K562 (cell line): ENCODE data around the gene NTN3. TPM values are rescaled to one million over a fixed set of nuclear protein-coding genes. Genes with fewer than 3 reads are reported as not detected.
A peak's percentile ranks its signal among the peaks of the same experiment; 100 is the strongest.

Experiments
- BRCA1 ChIP-seq, 2 experiments: fragments of 450-650 bp in 1 of 2; sonication (generic) in 1 of 2; formaldehyde crosslinking in 1 of 2; IDR thresholded peaks; 2 replicates each; pipeline versions ENCODE4 v1.5.0 to v1.6.1; 2017 to 2020; ENCODE audit warnings: mild to moderate bottlenecking in 1 of 2, missing genetic modification reagents in 1 of 2
- DDX20 ChIP-seq: fragments of 450-650 bp; IDR thresholded peaks from 2 replicates; pipeline ENCODE4 v1.6.1; 2016; ENCODE audit warnings: missing genetic modification characterization, low read depth, mild to moderate bottlenecking, missing compliant biosample characterization, moderate library complexity
- IFI16 ChIP-seq: fragments of 250-450 bp; sonication (Bioruptor Pico); IDR thresholded peaks from 2 replicates; pipeline ENCODE4 v2.1.2; 2022; ENCODE audit warnings: mild to moderate bottlenecking, inconsistent platforms
- JUND ChIP-seq, 2 experiments: IDR thresholded peaks; 2 replicates in 1 of 2; 3 replicates in 1 of 2; pipeline ENCODE4 v1.6.1; 2011; ENCODE audit warnings: borderline replicate concordance in 2 of 2, low read depth in 2 of 2, low read length in 2 of 2, improper control_type of control experiment in 1 of 2, missing biosample characterization in 1 of 2, missing genetic modification characterization in 1 of 2, missing genetic modification reagents in 1 of 2
- MCM3 ChIP-seq: fragments of 450-650 bp; IDR thresholded peaks from 2 replicates; pipeline ENCODE4 v1.6.1; 2016
- PHF21A ChIP-seq: fragments of 450-650 bp; IDR thresholded peaks from 2 replicates; pipeline ENCODE4 v1.6.1; 2017; ENCODE audit warnings: low read depth, borderline replicate concordance
- PTRF ChIP-seq: fragments of 450-650 bp; IDR thresholded peaks from 2 replicates; pipeline ENCODE4 v1.6.1; 2016; ENCODE audit warnings: mild to moderate bottlenecking, missing genetic modification characterization, missing compliant biosample characterization
- SAP30 ChIP-seq: fragments of 200-600 bp; sonication (generic); IDR thresholded peaks from 2 replicates; pipeline ENCODE4 v1.6.1; 2012; ENCODE audit warnings: borderline replicate concordance, low read depth, mild to moderate bottlenecking, moderate library complexity, low read length, control low read depth, inconsistent platforms; ENCODE audit not compliant: insufficient read depth, poor library complexity, severe bottlenecking
- SIN3A ChIP-seq, 2 experiments: fragments of 150-350 bp in 1 of 2; IDR thresholded peaks; 2 replicates each; pipeline ENCODE4 v1.6.1; 2011 to 2016; ENCODE audit warnings: borderline replicate concordance in 2 of 2, low read depth in 2 of 2, low read length in 2 of 2, mild to moderate bottlenecking in 2 of 2, moderate library complexity in 2 of 2; ENCODE audit not compliant: control insufficient read depth in 1 of 2
- SRF ChIP-seq, 2 experiments: fragments of 250-450, 450-650 bp in 1 of 2; sonication (Bioruptor Pico) in 1 of 2; sonication (generic) in 1 of 2; formaldehyde crosslinking; IDR thresholded peaks; 2 replicates each; pipeline versions ENCODE4 v1.5.0 to v1.5.1; 2020 to 2022; ENCODE audit warnings: mild to moderate bottlenecking in 1 of 2, missing genetic modification reagents in 1 of 2
- ZBED1 ChIP-seq: IDR thresholded peaks from 2 replicates; pipeline ENCODE4 v1.6.1; 2014
- ZC3H8 ChIP-seq: fragments of 450-650 bp; IDR thresholded peaks from 2 replicates; pipeline ENCODE4 v1.6.1; 2017
- ZNF217 ChIP-seq: sonication (generic); formaldehyde crosslinking; IDR thresholded peaks from 2 replicates; pipeline ENCODE4 v1.8.0; 2022; ENCODE audit warnings: mild to moderate bottlenecking, missing genetic modification reagents
- ZNF384 ChIP-seq: IDR thresholded peaks from 2 replicates; pipeline ENCODE4 v1.6.1; 2012; ENCODE audit warnings: low read depth, low read length, improper control_type of control experiment
- ZNF668 ChIP-seq: fragments of 250-450 bp; sonication (Bioruptor Pico); IDR thresholded peaks from 2 replicates; pipeline ENCODE4 v1.8.0; 2022; ENCODE audit warnings: mild to moderate bottlenecking, inconsistent platforms
- polyA plus RNA-seq, 8 experiments: library from polyadenylated mRNA; depleted of rRNA in 4 of 8; stranded (reverse) in 5 of 8; unstranded in 3 of 8; fragments of >200 nt; fragmentation: Nextera tagmentation in 2 of 8; fragmentation: Illumina TruSeq in 1 of 8; extraction: Ambion mirVana in 2 of 8; extraction: Trizol in 1 of 8; gene quantifications; 2 replicates each; pipeline versions ENCODE4 v1.2.1 to v1.2.3, GENCODE V29; 2011 to 2014; ENCODE audit warnings: inconsistent platforms in 1 of 8, missing spikeins in 1 of 8
- total RNA-seq, 7 experiments: library from RNA; depleted of rRNA in 6 of 7; stranded (reverse); fragments of >200 nt in 6 of 7; fragmentation: Illumina TruSeq in 2 of 7; extraction: Trizol in 2 of 7; gene quantifications; 2 replicates each; pipeline versions ENCODE4 v1.2.1 to v1.2.3, GENCODE V29; 2011 to 2021; ENCODE audit warnings: low replicate concordance in 1 of 7
- TF ChIP-seq, protein P1 (sequence below): sonication (generic); formaldehyde crosslinking; IDR thresholded peaks from 2 replicates; pipeline ENCODE4 v1.8.0; 2023; ENCODE audit warnings: mild to moderate bottlenecking, missing genetic modification reagents
- TF ChIP-seq, protein P2 (sequence below), 3 experiments: IDR thresholded peaks in 2 of 3; conservative IDR thresholded peaks in 1 of 3; 2 replicates each; pipeline ENCODE4 v1.5.1; 2011 to 2012; ENCODE audit warnings: low read length in 3 of 3, mild to moderate bottlenecking in 3 of 3, control low read depth in 2 of 3, improper control_type of control experiment in 1 of 3, inconsistent platforms in 1 of 3, low read depth in 1 of 3, mixed read lengths in 1 of 3, moderate library complexity in 1 of 3; ENCODE audit not compliant: insufficient read depth in 2 of 3

The NTN3 gene
- total and polyA plus RNA-seq, 9 of the 15 experiments (the other 6 are each of a cell fraction or from before 2014, with no cell fraction given), result not detected

DNA sequence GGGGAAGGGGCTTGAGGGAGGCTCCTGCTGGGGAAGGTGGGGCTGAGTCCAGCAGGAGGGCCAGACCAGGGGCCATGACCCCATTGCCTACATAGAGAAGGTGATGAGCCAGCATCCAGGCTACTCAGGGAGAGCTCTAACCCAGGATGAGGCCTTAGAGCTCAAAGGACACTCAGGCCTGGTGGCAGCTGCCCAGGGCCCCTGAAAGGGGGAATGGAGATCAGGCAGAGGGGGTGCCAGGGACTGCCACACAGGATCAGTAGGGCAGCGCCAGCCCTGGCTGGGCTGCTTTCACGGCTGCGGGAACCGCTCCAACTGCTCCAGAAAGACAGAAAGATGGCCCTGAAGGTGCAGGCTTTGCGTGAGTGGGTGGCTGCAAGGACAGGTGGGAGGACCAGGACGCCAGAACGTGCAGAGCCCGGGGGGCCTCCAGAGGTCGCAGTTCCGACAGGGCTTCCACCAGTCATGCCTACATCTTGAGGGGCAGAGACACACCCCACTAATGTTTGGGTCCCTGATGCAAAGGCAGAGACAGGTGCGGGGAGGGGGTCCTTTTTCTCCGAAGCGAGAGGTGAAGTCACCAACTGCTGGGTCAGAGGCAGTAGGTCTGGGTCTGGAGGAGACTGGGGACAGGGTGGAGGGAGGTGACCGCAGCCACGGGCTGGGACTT is 41.8 kb downstream of the NTN3 start (continued):
- TF ChIP-seq, protein P1, sequence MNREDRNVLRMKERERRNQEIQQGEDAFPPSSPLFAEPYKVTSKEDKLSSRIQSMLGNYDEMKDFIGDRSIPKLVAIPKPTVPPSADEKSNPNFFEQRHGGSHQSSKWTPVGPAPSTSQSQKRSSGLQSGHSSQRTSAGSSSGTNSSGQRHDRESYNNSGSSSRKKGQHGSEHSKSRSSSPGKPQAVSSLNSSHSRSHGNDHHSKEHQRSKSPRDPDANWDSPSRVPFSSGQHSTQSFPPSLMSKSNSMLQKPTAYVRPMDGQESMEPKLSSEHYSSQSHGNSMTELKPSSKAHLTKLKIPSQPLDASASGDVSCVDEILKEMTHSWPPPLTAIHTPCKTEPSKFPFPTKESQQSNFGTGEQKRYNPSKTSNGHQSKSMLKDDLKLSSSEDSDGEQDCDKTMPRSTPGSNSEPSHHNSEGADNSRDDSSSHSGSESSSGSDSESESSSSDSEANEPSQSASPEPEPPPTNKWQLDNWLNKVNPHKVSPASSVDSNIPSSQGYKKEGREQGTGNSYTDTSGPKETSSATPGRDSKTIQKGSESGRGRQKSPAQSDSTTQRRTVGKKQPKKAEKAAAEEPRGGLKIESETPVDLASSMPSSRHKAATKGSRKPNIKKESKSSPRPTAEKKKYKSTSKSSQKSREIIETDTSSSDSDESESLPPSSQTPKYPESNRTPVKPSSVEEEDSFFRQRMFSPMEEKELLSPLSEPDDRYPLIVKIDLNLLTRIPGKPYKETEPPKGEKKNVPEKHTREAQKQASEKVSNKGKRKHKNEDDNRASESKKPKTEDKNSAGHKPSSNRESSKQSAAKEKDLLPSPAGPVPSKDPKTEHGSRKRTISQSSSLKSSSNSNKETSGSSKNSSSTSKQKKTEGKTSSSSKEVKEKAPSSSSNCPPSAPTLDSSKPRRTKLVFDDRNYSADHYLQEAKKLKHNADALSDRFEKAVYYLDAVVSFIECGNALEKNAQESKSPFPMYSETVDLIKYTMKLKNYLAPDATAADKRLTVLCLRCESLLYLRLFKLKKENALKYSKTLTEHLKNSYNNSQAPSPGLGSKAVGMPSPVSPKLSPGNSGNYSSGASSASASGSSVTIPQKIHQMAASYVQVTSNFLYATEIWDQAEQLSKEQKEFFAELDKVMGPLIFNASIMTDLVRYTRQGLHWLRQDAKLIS (CRISPR knock-in tag), result no peak
- TF ChIP-seq, protein P2, sequence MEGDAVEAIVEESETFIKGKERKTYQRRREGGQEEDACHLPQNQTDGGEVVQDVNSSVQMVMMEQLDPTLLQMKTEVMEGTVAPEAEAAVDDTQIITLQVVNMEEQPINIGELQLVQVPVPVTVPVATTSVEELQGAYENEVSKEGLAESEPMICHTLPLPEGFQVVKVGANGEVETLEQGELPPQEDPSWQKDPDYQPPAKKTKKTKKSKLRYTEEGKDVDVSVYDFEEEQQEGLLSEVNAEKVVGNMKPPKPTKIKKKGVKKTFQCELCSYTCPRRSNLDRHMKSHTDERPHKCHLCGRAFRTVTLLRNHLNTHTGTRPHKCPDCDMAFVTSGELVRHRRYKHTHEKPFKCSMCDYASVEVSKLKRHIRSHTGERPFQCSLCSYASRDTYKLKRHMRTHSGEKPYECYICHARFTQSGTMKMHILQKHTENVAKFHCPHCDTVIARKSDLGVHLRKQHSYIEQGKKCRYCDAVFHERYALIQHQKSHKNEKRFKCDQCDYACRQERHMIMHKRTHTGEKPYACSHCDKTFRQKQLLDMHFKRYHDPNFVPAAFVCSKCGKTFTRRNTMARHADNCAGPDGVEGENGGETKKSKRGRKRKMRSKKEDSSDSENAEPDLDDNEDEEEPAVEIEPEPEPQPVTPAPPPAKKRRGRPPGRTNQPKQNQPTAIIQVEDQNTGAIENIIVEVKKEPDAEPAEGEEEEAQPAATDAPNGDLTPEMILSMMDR (IDR thresholded peaks at IDR 0.05 in 2 of 3, conservative IDR thresholded peaks at IDR 0.05 in 1 of 3; ENCODE audit: insufficient read depth in 2 of 3, low read depth in 1 of 3, low read length in 3 of 3), result peak in 2 of 3 experiments; percentile 25 to 49; a peak in 5 of 6 replicates
- no peak for TF ChIP-seq MCM3
- no peak for TF ChIP-seq ZNF384
- TF ChIP-seq DDX20, result no peak
- TF ChIP-seq PTRF (tag), result no peak
- TF ChIP-seq JUND (IDR thresholded peaks at IDR 0.05; ENCODE audit: borderline replicate concordance, low read depth, low read length), result no peak
- 0 out of 3 replicates have a peak, but pooled peaks have one; percentile 11 for TF ChIP-seq JUND (tag; IDR thresholded peaks at IDR 0.05; ENCODE audit: borderline replicate concordance, low read depth, low read length)
- TF ChIP-seq BRCA1 (IDR thresholded peaks at IDR 0.05), result no peak
- 0 out of 2 replicates have a peak, but pooled peaks have one; percentile 13 for TF ChIP-seq BRCA1 (CRISPR knock-in tag; IDR thresholded peaks at IDR 0.05)
- TF ChIP-seq PHF21A, result no peak
- no peak for TF ChIP-seq ZBED1
- TF ChIP-seq ZNF217 (CRISPR knock-in tag), result no peak
- TF ChIP-seq ZNF668 (CRISPR knock-in tag), result no peak
- TF ChIP-seq SIN3A (IDR thresholded peaks at IDR 0.05; ENCODE audit: borderline replicate concordance in 2 of 2, control insufficient read depth in 1 of 2, low read depth in 2 of 2, low read length in 2 of 2), result no peak
- TF ChIP-seq SAP30, result peak; percentile 11
- TF ChIP-seq SRF (CRISPR knock-in tag; IDR thresholded peaks at IDR 0.05), result no peak
- TF ChIP-seq ZC3H8, result no peak
- TF ChIP-seq IFI16 (CRISPR knock-in tag), result no peak
